ENCODE results near the gene COMMD6. TPM values are rescaled to one million over a fixed set of nuclear protein-coding genes. Genes with fewer than 3 reads are reported as not detected.

COMMD6 gene
- total and polyA plus RNA-seq, 3 donors from 2014 or later, result 51.3 to 166 (median 60.4) TPM

- H3K27ac ChIP-seq, result no peak overlapping the region
- intact Hi-C loops (cut with DNase I; ENCODE audit: low total_unique reads), result no loop called here
- 87 to 92% methylated on average over 3 of the region's 3 CpGs for WGBS, 2 donors
Observed at GRCh38 chr13:75514080-75514995, 23.3 kb downstream of the COMMD6 start.

GRCh38 chr13:75513271-75513670, 24.4 kb downstream of the COMMD6 start:
- 90% methylated on average over 5 of the region's 5 CpGs for WGBS, 2 donors
- H3K4me3 ChIP-seq, result no peak overlapping the region
- intact Hi-C loops (cut with DNase I; ENCODE audit: low total_unique reads), result no loop called here
- TF ChIP-seq CTCF (IDR thresholded peaks at IDR 0.05), result no peak
- no peak for TF ChIP-seq POLR2A (IDR thresholded peaks at IDR 0.05)
- no peak for DNase-seq
- H3K27ac ChIP-seq, result no peak overlapping the region
- H3K9me3 ChIP-seq, result no peaks in the 10 kb centered on the region
- no peaks in the 10 kb centered on the region for H3K27me3 ChIP-seq
- H3K36me3 ChIP-seq (ENCODE audit: low read depth, missing control alignments), result no peaks in the 10 kb centered on the region
- H3K4me1 ChIP-seq, result no peaks in the 10 kb centered on the region

More at GRCh38 chr13:75514080-75514995, 23.3 kb downstream of the COMMD6 start:
- H3K9me3 ChIP-seq, result no peaks in the 10 kb centered on the region
- H3K4me1 ChIP-seq, result no peaks in the 10 kb centered on the region
- H3K27me3 ChIP-seq, result no peaks in the 10 kb centered on the region
- no peak for DNase-seq
- H3K36me3 ChIP-seq (ENCODE audit: low read depth, missing control alignments), result no peaks in the 10 kb centered on the region
- H3K4me3 ChIP-seq, result no peak overlapping the region
- TF ChIP-seq CTCF (IDR thresholded peaks at IDR 0.05) (no peak), POLR2A (IDR thresholded peaks at IDR 0.05) (no peak)

GRCh38 chr13:75512253-75512652, 25.4 kb downstream of the COMMD6 start:
- 88 to 95% methylated on average over 3 of the region's 3 CpGs for WGBS, 2 donors
- TF ChIP-seq CTCF (IDR thresholded peaks at IDR 0.05), result no peak
- no peak for TF ChIP-seq POLR2A (IDR thresholded peaks at IDR 0.05)
- Histone ChIP-seq H3K27ac (no peak overlapping the region), H3K36me3 (ENCODE audit: low read depth, missing control alignments) (no peaks in the 10 kb centered on the region), H3K27me3 (no peaks in the 10 kb centered on the region), H3K4me3 (no peak overlapping the region), H3K4me1 (no peaks in the 10 kb centered on the region), H3K9me3 (no peaks in the 10 kb centered on the region)
- no peak for DNase-seq
- intact Hi-C loops (cut with DNase I; ENCODE audit: low total_unique reads), result no loop called here

- H3K36me3 ChIP-seq (ENCODE audit: low read depth, missing control alignments), result no peaks in the 10 kb centered on the region
- no peaks in the 10 kb centered on the region for H3K9me3 ChIP-seq
- WGBS, 2 donors, result 93 to 94% methylated on average over 3 of the region's 3 CpGs
- no peak overlapping the region for H3K4me3 ChIP-seq
- H3K27ac ChIP-seq, result no peak overlapping the region
- DNase-seq, result no peak
- TF ChIP-seq CTCF (IDR thresholded peaks at IDR 0.05) (no peak), POLR2A (IDR thresholded peaks at IDR 0.05) (no peak)
- no peaks in the 10 kb centered on the region for H3K4me1 ChIP-seq
- intact Hi-C loops (cut with DNase I; ENCODE audit: low total_unique reads), result no loop called here
- no peaks in the 10 kb centered on the region for H3K27me3 ChIP-seq
Observed at GRCh38 chr13:75511051-75511625, 26.5 kb downstream of the COMMD6 start.

Measured in testis (tissue), 3 donors.